ENCODE data around the gene ZNF816.

The ZNF816 gene

GRCh38 chr19:52961981-52962380, 700 bp downstream of the ZNF816 start:
- Histone ChIP-seq H3K36me3 (ENCODE audit: control insufficient read depth in 1 of 2, insufficient read depth in 2 of 2, low read depth in 1 of 2, low read length in 2 of 2) (peaks cover 8 to 32% of the 10 kb centered on the region in 2 experiments), H3K4me3 (ENCODE audit: insufficient read depth in 1 of 2, low read depth in 1 of 2, low read length in 2 of 2) (peak overlapping the region; percentile 66 to 97), H4K91ac (ENCODE audit: low read length) (no peak overlapping the region), H3K27ac (ENCODE audit: low read length, poor library complexity, severe bottlenecking) (peak overlapping the region; percentile 85), H3K79me1 (replicated peaks; ENCODE audit: low read length, poor library complexity, severe bottlenecking) (peaks cover 35% of the 10 kb centered on the region), H3K4me2 (ENCODE audit: low read length, poor library complexity, severe bottlenecking) (peak overlapping the region; percentile 20), H3K14ac (ENCODE audit: low read length in 2 of 2) (no peak overlapping the region), H3K4me1 (ENCODE audit: control insufficient read depth, insufficient read depth, low read depth, low read length) (peaks cover 3% of the 10 kb centered on the region), H4K8ac (ENCODE audit: low read length) (no peak overlapping the region), H2BK15ac (ENCODE audit: low read depth, poor library complexity, severe bottlenecking) (no peak overlapping the region), H3K23ac (ENCODE audit: low read length in 2 of 2) (no peak overlapping the region), H3K9me3 (ENCODE audit: control insufficient read depth, low read length) (peaks cover 17% of the 10 kb centered on the region), H3K18ac (ENCODE audit: low read depth in 1 of 2, low read length in 2 of 2) (peak overlapping the region in 1 of 2 experiments; percentile 28), H2BK12ac (ENCODE audit: low read length in 2 of 2) (no peak overlapping the region), H2BK120ac (ENCODE audit: low read depth, low read length) (no peak overlapping the region), H2AK5ac (ENCODE audit: low read length, severe bottlenecking) (no peak overlapping the region), H3K4ac (ENCODE audit: low read depth in 1 of 2, low read length in 2 of 2) (peak overlapping the region in 1 of 2 experiments; percentile 9), H2AFZ (ENCODE audit: low read depth, low read length) (peak overlapping the region; percentile 83), H3K27me3 (ENCODE audit: control insufficient read depth in 1 of 2, insufficient read depth in 1 of 2, low read length in 2 of 2) (no peaks in the 10 kb centered on the region), H3K9ac (ENCODE audit: low read length) (peak overlapping the region; percentile 94), H2BK5ac (ENCODE audit: low read depth, low read length, poor library complexity, severe bottlenecking) (no peak overlapping the region)
- 47% methylated on average over 5 of the region's 5 CpGs for WGBS
- no peak for DNase-seq

GRCh38 chr19:52959613-52960295, 2.9 kb downstream of the ZNF816 start:
- Histone ChIP-seq H4K91ac (ENCODE audit: low read length) (no peak overlapping the region), H2BK12ac (ENCODE audit: low read length in 2 of 2) (no peak overlapping the region), H3K9me3 (ENCODE audit: control insufficient read depth, low read length) (peaks cover 37% of the 10 kb centered on the region), H2BK5ac (ENCODE audit: low read depth, low read length, poor library complexity, severe bottlenecking) (no peak overlapping the region), H4K8ac (ENCODE audit: low read length) (no peak overlapping the region), H2BK120ac (ENCODE audit: low read depth, low read length) (no peak overlapping the region), H3K23ac (ENCODE audit: low read length in 2 of 2) (no peak overlapping the region), H3K9ac (ENCODE audit: low read length) (no peak overlapping the region), H3K27ac (ENCODE audit: low read length, poor library complexity, severe bottlenecking) (no peak overlapping the region), H3K4me2 (ENCODE audit: low read length, poor library complexity, severe bottlenecking) (no peak overlapping the region), H3K36me3 (ENCODE audit: control insufficient read depth in 1 of 2, insufficient read depth in 2 of 2, low read depth in 1 of 2, low read length in 2 of 2) (peaks cover 30 to 44% of the 10 kb centered on the region in 2 experiments), H3K4me3 (ENCODE audit: insufficient read depth in 1 of 2, low read depth in 1 of 2, low read length in 2 of 2) (no peak overlapping the region), H3K14ac (ENCODE audit: low read length in 2 of 2) (no peak overlapping the region), H2AK5ac (ENCODE audit: low read length, severe bottlenecking) (no peak overlapping the region), H3K18ac (ENCODE audit: low read depth in 1 of 2, low read length in 2 of 2) (no peak overlapping the region), H3K4ac (ENCODE audit: low read depth in 1 of 2, low read length in 2 of 2) (no peak overlapping the region), H3K4me1 (ENCODE audit: control insufficient read depth, insufficient read depth, low read depth, low read length) (peaks cover 3% of the 10 kb centered on the region), H3K79me1 (replicated peaks; ENCODE audit: low read length, poor library complexity, severe bottlenecking) (peaks cover 38% of the 10 kb centered on the region), H2AFZ (ENCODE audit: low read depth, low read length) (no peak overlapping the region), H2BK15ac (ENCODE audit: low read depth, poor library complexity, severe bottlenecking) (no peak overlapping the region), H3K27me3 (ENCODE audit: control insufficient read depth in 1 of 2, insufficient read depth in 1 of 2, low read length in 2 of 2) (no peaks in the 10 kb centered on the region)
- no peak for DNase-seq
- WGBS = 90% methylated on average over 10 of the region's 11 CpGs

- H2BK15ac ChIP-seq (ENCODE audit: low read depth, poor library complexity, severe bottlenecking) = no peak overlapping the region
- H3K4me1 ChIP-seq (ENCODE audit: control insufficient read depth, insufficient read depth, low read depth, low read length) = peaks cover 2% of the 10 kb centered on the region
- no peak overlapping the region for H2BK120ac ChIP-seq (ENCODE audit: low read depth, low read length)
- H3K18ac ChIP-seq (ENCODE audit: low read depth in 1 of 2, low read length in 2 of 2) = no peak overlapping the region
- H3K36me3 ChIP-seq (ENCODE audit: control insufficient read depth in 1 of 2, insufficient read depth in 2 of 2, low read depth in 1 of 2, low read length in 2 of 2) = peaks cover 47 to 59% of the 10 kb centered on the region in 2 experiments
- 94% methylated on average over 8 of the region's 8 CpGs for WGBS
- H3K4me2 ChIP-seq (ENCODE audit: low read length, poor library complexity, severe bottlenecking) = no peak overlapping the region
- H3K4me3 ChIP-seq (ENCODE audit: insufficient read depth in 1 of 2, low read depth in 1 of 2, low read length in 2 of 2) = no peak overlapping the region
- no peak overlapping the region for H3K14ac ChIP-seq (ENCODE audit: low read length in 2 of 2)
- no peak overlapping the region for H2AFZ ChIP-seq (ENCODE audit: low read depth, low read length)
- H3K23ac ChIP-seq (ENCODE audit: low read length in 2 of 2) = no peak overlapping the region
- no peak overlapping the region for H3K27ac ChIP-seq (ENCODE audit: low read length, poor library complexity, severe bottlenecking)
- H4K91ac ChIP-seq (ENCODE audit: low read length) = no peak overlapping the region
- no peak overlapping the region for H2BK12ac ChIP-seq (ENCODE audit: low read length in 2 of 2)
- no peak for DNase-seq
- H3K4ac ChIP-seq (ENCODE audit: low read depth in 1 of 2, low read length in 2 of 2) = no peak overlapping the region
- no peak overlapping the region for H4K8ac ChIP-seq (ENCODE audit: low read length)
- no peak overlapping the region for H2BK5ac ChIP-seq (ENCODE audit: low read depth, low read length, poor library complexity, severe bottlenecking)
- no peaks in the 10 kb centered on the region for H3K27me3 ChIP-seq (ENCODE audit: control insufficient read depth in 1 of 2, insufficient read depth in 1 of 2, low read length in 2 of 2)
- H3K9me3 ChIP-seq (ENCODE audit: control insufficient read depth, low read length) = peaks cover 53% of the 10 kb centered on the region
- H3K9ac ChIP-seq (ENCODE audit: low read length) = no peak overlapping the region
- peaks cover 38% of the 10 kb centered on the region for H3K79me1 ChIP-seq (replicated peaks; ENCODE audit: low read length, poor library complexity, severe bottlenecking)
- no peak overlapping the region for H2AK5ac ChIP-seq (ENCODE audit: low read length, severe bottlenecking)
Observed at GRCh38 chr19:52957591-52957990, 5.1 kb downstream of the ZNF816 start.

- Histone ChIP-seq H3K18ac (ENCODE audit: low read depth in 1 of 2, low read length in 2 of 2) (no peak overlapping the region), H2AK5ac (ENCODE audit: low read length, severe bottlenecking) (no peak overlapping the region)
- WGBS = 94% methylated on average over 10 of the region's 10 CpGs
Observed at GRCh38 chr19:52956917-52957316, 5.8 kb downstream of the ZNF816 start.

More at GRCh38 chr19:52956917-52957316, 5.8 kb downstream of the ZNF816 start:
- Histone ChIP-seq H3K36me3 (ENCODE audit: control insufficient read depth in 1 of 2, insufficient read depth in 2 of 2, low read depth in 1 of 2, low read length in 2 of 2) (peaks cover 54 to 64% of the 10 kb centered on the region in 2 experiments), H3K9me3 (ENCODE audit: control insufficient read depth, low read length) (peaks cover 60% of the 10 kb centered on the region), H2BK15ac (ENCODE audit: low read depth, poor library complexity, severe bottlenecking) (no peak overlapping the region), H3K9ac (ENCODE audit: low read length) (no peak overlapping the region), H3K27ac (ENCODE audit: low read length, poor library complexity, severe bottlenecking) (no peak overlapping the region), H3K4me2 (ENCODE audit: low read length, poor library complexity, severe bottlenecking) (no peak overlapping the region), H3K4me1 (ENCODE audit: control insufficient read depth, insufficient read depth, low read depth, low read length) (peaks cover 2% of the 10 kb centered on the region), H3K4me3 (ENCODE audit: insufficient read depth in 1 of 2, low read depth in 1 of 2, low read length in 2 of 2) (no peak overlapping the region), H3K27me3 (ENCODE audit: control insufficient read depth in 1 of 2, insufficient read depth in 1 of 2, low read length in 2 of 2) (no peaks in the 10 kb centered on the region), H3K4ac (ENCODE audit: low read depth in 1 of 2, low read length in 2 of 2) (no peak overlapping the region), H4K91ac (ENCODE audit: low read length) (no peak overlapping the region), H2BK12ac (ENCODE audit: low read length in 2 of 2) (no peak overlapping the region), H3K79me1 (replicated peaks; ENCODE audit: low read length, poor library complexity, severe bottlenecking) (peaks cover 38% of the 10 kb centered on the region), H3K23ac (ENCODE audit: low read length in 2 of 2) (no peak overlapping the region), H2AFZ (ENCODE audit: low read depth, low read length) (no peak overlapping the region), H2BK5ac (ENCODE audit: low read depth, low read length, poor library complexity, severe bottlenecking) (no peak overlapping the region), H4K8ac (ENCODE audit: low read length) (no peak overlapping the region), H3K14ac (ENCODE audit: low read length in 2 of 2) (no peak overlapping the region), H2BK120ac (ENCODE audit: low read depth, low read length) (no peak overlapping the region)
- DNase-seq = no peak

Measured in mesenchymal stem cell (in vitro differentiated cells and primary cell).